Activated CD4-positive, alpha-beta memory T cell treated with anti-CD3 and anti-CD28 coated beads for 36 hours (primary cell): ENCODE results near the gene DAPK1. TPM values are rescaled to one million over a fixed set of nuclear protein-coding genes. Genes with fewer than 3 reads are reported as not detected.

Source experiments
- CTCF ChIA-PET: fragments of 350-600 bp; sonication (Branson Sonifier 250); formaldehyde crosslinking; loops from one replicate; lab custom pipeline; 2021; ENCODE audit warnings: antibody characterized with exemption, inconsistent platforms; lab: Charles Lee
- POLR2A ChIA-PET: fragments of 350-600 bp; sonication (Branson Sonifier 250); formaldehyde crosslinking; loops from one replicate; lab custom pipeline; 2021; ENCODE audit warnings: antibody characterized with exemption; lab: Charles Lee
- DNase-seq: peaks from one replicate; pipeline ENCODE4 v3.0.0-alpha.2; 2020
- H3K27ac Mint-ChIP-seq: one replicate; pipeline ENCODE4 v1.8.0; 2021; ENCODE audit warnings: mixed read lengths
- H3K27me3 Mint-ChIP-seq: one replicate; pipeline ENCODE4 v1.8.0; 2021; ENCODE audit warnings: mixed read lengths
- H3K36me3 Mint-ChIP-seq: one replicate; pipeline ENCODE4 v1.8.0; 2021; ENCODE audit warnings: mixed read lengths
- H3K4me1 Mint-ChIP-seq: one replicate; pipeline ENCODE4 v1.8.0; 2021; ENCODE audit warnings: low read depth, mixed read lengths
- H3K4me3 Mint-ChIP-seq: one replicate; pipeline ENCODE4 v1.8.0; 2021; ENCODE audit warnings: mild to moderate bottlenecking, mixed read lengths
- H3K9me3 Mint-ChIP-seq: one replicate; pipeline ENCODE4 v1.8.0; 2021; ENCODE audit warnings: mixed read lengths
- intact Hi-C: fragments of 100-400 bp; cut with micrococcal nuclease; formaldehyde crosslinking; loops from one replicate; pipeline ENCODE4 v1.15.1; 2023
- total RNA-seq, 2 experiments: library from RNA; stranded (reverse); gene quantifications; one replicate each; pipeline ENCODE4 v1.2.3, GENCODE V29; 2021

DAPK1 gene
- total RNA-seq, 2 experiments from 2014 or later = 1.9 to 3.3 TPM

GRCh38 chr9:87594194-87594593, 96.5 kb downstream of the DAPK1 start:
- peaks cover 6% of the 10 kb centered on the region for H3K27me3 Mint-ChIP-seq
- DNase-seq = no peak
- H3K4me1 Mint-ChIP-seq = no peaks in the 10 kb centered on the region
- H3K9me3 Mint-ChIP-seq = no peaks in the 10 kb centered on the region
- intact Hi-C loops = no loop called here
- POLR2A ChIA-PET = no interaction called here
- no peak overlapping the region for H3K4me3 Mint-ChIP-seq
- H3K27ac Mint-ChIP-seq = no peak overlapping the region
- CTCF ChIA-PET = no interaction called here
- H3K36me3 Mint-ChIP-seq = no peaks in the 10 kb centered on the region

DNA sequence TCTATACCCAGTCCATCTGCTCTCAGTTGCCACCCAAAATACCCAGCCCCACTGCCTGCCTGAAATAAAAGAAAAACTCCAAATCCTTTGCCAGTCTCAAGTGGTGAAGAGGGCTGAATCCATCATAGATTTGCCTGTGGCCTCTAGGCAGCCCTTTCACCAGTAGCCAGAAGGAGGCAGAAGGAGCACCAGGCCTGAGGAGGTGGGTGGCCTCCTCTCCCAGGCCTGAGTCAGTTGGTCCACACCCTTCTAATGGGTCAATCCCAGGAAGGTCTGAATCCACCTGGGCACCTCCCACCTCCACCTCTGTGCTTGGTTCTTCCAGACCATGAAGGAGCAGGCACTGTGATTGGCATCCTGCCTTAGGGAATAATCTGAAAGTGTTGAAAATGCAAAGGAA, 97.0 kb downstream of the DAPK1 start:
- CTCF ChIA-PET = no interaction called here
- Mint-ChIP-seq H3K9me3 (no peaks in the 10 kb centered on the region), H3K4me1 (no peaks in the 10 kb centered on the region), H3K27me3 (peaks cover 6% of the 10 kb centered on the region), H3K27ac (no peak overlapping the region), H3K4me3 (no peak overlapping the region), H3K36me3 (no peaks in the 10 kb centered on the region)
- intact Hi-C loops = no loop called here
- POLR2A ChIA-PET = no interaction called here
- no peak for DNase-seq

DNA sequence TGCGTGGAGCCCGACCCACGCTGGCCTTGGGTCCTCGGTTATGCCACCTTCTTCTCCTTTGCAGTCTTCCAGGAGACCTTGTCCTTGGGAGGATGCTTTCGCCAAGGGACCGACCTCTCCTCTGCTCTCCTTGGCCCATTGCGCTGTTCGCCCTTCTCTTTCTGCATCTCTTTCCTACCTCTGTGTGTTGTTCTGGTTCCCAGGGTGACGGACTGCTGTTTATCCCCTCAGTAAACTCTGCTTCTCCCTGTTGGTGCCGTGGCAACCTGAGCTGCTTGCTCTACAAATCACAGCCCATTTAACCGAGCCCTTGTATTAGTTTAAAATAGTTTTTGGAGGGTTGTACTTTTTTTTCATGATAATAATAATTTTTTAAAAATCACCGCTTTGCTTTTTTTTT, 97.9 kb downstream of the DAPK1 start:
- intact Hi-C loops = no loop called here
- Mint-ChIP-seq H3K9me3 (no peaks in the 10 kb centered on the region), H3K27ac (no peak overlapping the region), H3K27me3 (peaks cover 8% of the 10 kb centered on the region), H3K4me1 (no peaks in the 10 kb centered on the region), H3K4me3 (no peak overlapping the region), H3K36me3 (no peaks in the 10 kb centered on the region)
- DNase-seq = no peak
- CTCF ChIA-PET = interaction anchor here (0.6 kb wide), 1 partner anchor 1119 kb away, joined by 5 read pairs; no protein-coding TSS in a partner anchor
- POLR2A ChIA-PET = no interaction called here

- H3K27me3 Mint-ChIP-seq = peaks cover 10% of the 10 kb centered on the region
- H3K27ac Mint-ChIP-seq = no peak overlapping the region
- ChIA-PET CTCF (no interaction called here), POLR2A (no interaction called here)
- H3K36me3 Mint-ChIP-seq = no peaks in the 10 kb centered on the region
- intact Hi-C loops = no loop called here
- H3K9me3 Mint-ChIP-seq = no peaks in the 10 kb centered on the region
- H3K4me3 Mint-ChIP-seq = no peak overlapping the region
- DNase-seq = no peak
- no peaks in the 10 kb centered on the region for H3K4me1 Mint-ChIP-seq
Observed at GRCh38 chr9:87596862-87597261, 99.2 kb downstream of the DAPK1 start.

GRCh38 chr9:87597710-87598443, 100.2 kb downstream of the DAPK1 start:
- DNase-seq = no peak
- no peak overlapping the region for H3K27ac Mint-ChIP-seq
- no peak overlapping the region for H3K4me3 Mint-ChIP-seq
- H3K9me3 Mint-ChIP-seq = no peaks in the 10 kb centered on the region
- H3K36me3 Mint-ChIP-seq = no peaks in the 10 kb centered on the region
- H3K27me3 Mint-ChIP-seq = peaks cover 13% of the 10 kb centered on the region
- intact Hi-C loops = no loop called here
- ChIA-PET POLR2A (no interaction called here), CTCF (no interaction called here)
- H3K4me1 Mint-ChIP-seq = no peaks in the 10 kb centered on the region

- Mint-ChIP-seq H3K27ac (no peak overlapping the region), H3K4me3 (no peak overlapping the region), H3K27me3 (peaks cover 22% of the 10 kb centered on the region), H3K9me3 (no peaks in the 10 kb centered on the region), H3K4me1 (no peaks in the 10 kb centered on the region), H3K36me3 (no peaks in the 10 kb centered on the region)
- intact Hi-C loops = no loop called here
- DNase-seq = no peak
- ChIA-PET POLR2A (no interaction called here), CTCF (no interaction called here)
Observed at GRCh38 chr9:87599901-87600610, 102.4 kb downstream of the DAPK1 start.

GRCh38 chr9:87601176-87601575, 103.5 kb downstream of the DAPK1 start:
- no peak overlapping the region for H3K4me3 Mint-ChIP-seq
- no peak for DNase-seq
- no peaks in the 10 kb centered on the region for H3K4me1 Mint-ChIP-seq
- no peak overlapping the region for H3K27ac Mint-ChIP-seq
- CTCF ChIA-PET = no interaction called here
- no peaks in the 10 kb centered on the region for H3K36me3 Mint-ChIP-seq
- POLR2A ChIA-PET = no interaction called here
- intact Hi-C loops = no loop called here
- H3K9me3 Mint-ChIP-seq = no peaks in the 10 kb centered on the region
- H3K27me3 Mint-ChIP-seq = peaks cover 25% of the 10 kb centered on the region

DNA sequence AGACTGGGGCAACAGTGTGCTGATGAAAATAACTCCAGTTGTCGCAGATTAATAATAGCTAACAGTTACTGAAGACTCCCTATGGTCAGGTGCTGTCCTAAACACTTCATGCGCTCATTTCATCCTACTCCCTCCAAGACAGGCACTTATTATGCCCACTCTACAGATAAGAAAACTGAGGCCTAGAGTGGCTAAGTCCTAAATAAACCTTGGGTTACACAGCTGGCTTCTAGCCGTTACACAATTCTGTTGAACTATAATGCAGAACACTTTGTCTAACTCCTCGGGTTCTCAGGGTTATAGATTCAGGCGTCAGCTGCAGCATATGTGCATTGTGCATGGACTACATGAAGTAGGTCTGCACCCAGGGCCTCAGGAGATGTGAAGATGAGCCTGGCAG, 103.9 kb downstream of the DAPK1 start:
- POLR2A ChIA-PET = no interaction called here
- no peak for DNase-seq
- no peaks in the 10 kb centered on the region for H3K9me3 Mint-ChIP-seq
- H3K4me3 Mint-ChIP-seq = no peak overlapping the region
- no peak overlapping the region for H3K27ac Mint-ChIP-seq
- H3K27me3 Mint-ChIP-seq = peaks cover 25% of the 10 kb centered on the region
- no peaks in the 10 kb centered on the region for H3K4me1 Mint-ChIP-seq
- CTCF ChIA-PET = no interaction called here
- intact Hi-C loops = no loop called here
- H3K36me3 Mint-ChIP-seq = no peaks in the 10 kb centered on the region

GRCh38 chr9:87602933-87603643, 105.4 kb downstream of the DAPK1 start:
- Mint-ChIP-seq H3K4me3 (no peak overlapping the region), H3K9me3 (peaks cover 6% of the 10 kb centered on the region), H3K4me1 (no peaks in the 10 kb centered on the region), H3K36me3 (no peaks in the 10 kb centered on the region), H3K27ac (no peak overlapping the region), H3K27me3 (peaks cover 29% of the 10 kb centered on the region)
- intact Hi-C loops = no loop called here
- ChIA-PET CTCF (no interaction called here), POLR2A (no interaction called here)
- DNase-seq = no peak

GRCh38 chr9:87603854-87604490, 106.3 kb downstream of the DAPK1 start:
- H3K4me1 Mint-ChIP-seq = no peaks in the 10 kb centered on the region
- CTCF ChIA-PET = no interaction called here
- H3K27ac Mint-ChIP-seq = no peak overlapping the region
- intact Hi-C loops = no loop called here
- peaks cover 24% of the 10 kb centered on the region for H3K27me3 Mint-ChIP-seq
- DNase-seq = no peak
- no peaks in the 10 kb centered on the region for H3K36me3 Mint-ChIP-seq
- peaks cover 6% of the 10 kb centered on the region for H3K9me3 Mint-ChIP-seq
- H3K4me3 Mint-ChIP-seq = no peak overlapping the region
- POLR2A ChIA-PET = no interaction called here

- intact Hi-C loops = no loop called here
- no peak overlapping the region for H3K27ac Mint-ChIP-seq
- CTCF ChIA-PET = no interaction called here
- H3K4me1 Mint-ChIP-seq = no peaks in the 10 kb centered on the region
- POLR2A ChIA-PET = no interaction called here
- no peak overlapping the region for H3K4me3 Mint-ChIP-seq
- H3K36me3 Mint-ChIP-seq = no peaks in the 10 kb centered on the region
- H3K27me3 Mint-ChIP-seq = peaks cover 23% of the 10 kb centered on the region
- H3K9me3 Mint-ChIP-seq = peaks cover 6% of the 10 kb centered on the region
- no peak for DNase-seq
Observed at GRCh38 chr9:87604886-87605588, 107.4 kb downstream of the DAPK1 start.

DNA sequence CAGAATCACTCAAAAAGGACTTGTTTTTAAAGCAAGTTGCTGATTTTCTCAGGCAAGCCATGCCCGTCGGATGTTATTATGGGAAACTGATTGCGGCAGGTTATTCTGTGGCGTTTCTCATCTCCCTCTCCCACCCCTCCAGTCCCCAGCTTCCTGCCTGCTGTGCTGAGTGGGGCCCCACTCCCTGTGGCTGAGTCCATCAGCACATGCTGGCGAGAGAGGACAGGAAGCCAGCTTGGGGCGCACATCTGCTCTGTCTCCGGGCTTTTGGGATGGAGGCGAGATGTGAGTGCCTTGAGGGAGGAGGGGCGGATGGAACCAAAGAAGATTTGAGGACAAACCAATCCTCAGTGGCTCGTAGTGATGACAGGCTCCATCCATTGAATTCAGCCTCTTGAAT, 108.0 kb downstream of the DAPK1 start:
- ChIA-PET POLR2A (no interaction called here), CTCF (no interaction called here)

More for the DNA sequence above, 108.0 kb downstream of the DAPK1 start:
- DNase-seq = no peak
- Mint-ChIP-seq H3K27me3 (peaks cover 21% of the 10 kb centered on the region), H3K27ac (no peak overlapping the region), H3K4me1 (no peaks in the 10 kb centered on the region), H3K36me3 (no peaks in the 10 kb centered on the region), H3K9me3 (peaks cover 6% of the 10 kb centered on the region), H3K4me3 (no peak overlapping the region)
- intact Hi-C loops = no loop called here
